Activated T-helper 1 cell treated with anti-CD3 and anti-CD28 coated beads, Interleukin-2, amount 50 U/mL, for 16 hours (primary cell): ENCODE measurements around the gene FTCD.
"Not testable (repeated sequence)": the region's sequence is repeated elsewhere in the genome, so short reads cannot be mapped to it uniquely, and the experiment has no call there.

Source experiments
- DNase-seq, 2 donors: peaks; one replicate each; pipeline ENCODE4 v3.0.0-alpha.2; 2020; ENCODE audit warnings: low read depth in 1 of 2, low spot score in 1 of 2

Gene FTCD, protein sequence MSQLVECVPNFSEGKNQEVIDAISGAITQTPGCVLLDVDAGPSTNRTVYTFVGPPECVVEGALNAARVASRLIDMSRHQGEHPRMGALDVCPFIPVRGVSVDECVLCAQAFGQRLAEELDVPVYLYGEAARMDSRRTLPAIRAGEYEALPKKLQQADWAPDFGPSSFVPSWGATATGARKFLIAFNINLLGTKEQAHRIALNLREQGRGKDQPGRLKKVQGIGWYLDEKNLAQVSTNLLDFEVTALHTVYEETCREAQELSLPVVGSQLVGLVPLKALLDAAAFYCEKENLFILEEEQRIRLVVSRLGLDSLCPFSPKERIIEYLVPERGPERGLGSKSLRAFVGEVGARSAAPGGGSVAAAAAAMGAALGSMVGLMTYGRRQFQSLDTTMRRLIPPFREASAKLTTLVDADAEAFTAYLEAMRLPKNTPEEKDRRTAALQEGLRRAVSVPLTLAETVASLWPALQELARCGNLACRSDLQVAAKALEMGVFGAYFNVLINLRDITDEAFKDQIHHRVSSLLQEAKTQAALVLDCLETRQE

DNA sequence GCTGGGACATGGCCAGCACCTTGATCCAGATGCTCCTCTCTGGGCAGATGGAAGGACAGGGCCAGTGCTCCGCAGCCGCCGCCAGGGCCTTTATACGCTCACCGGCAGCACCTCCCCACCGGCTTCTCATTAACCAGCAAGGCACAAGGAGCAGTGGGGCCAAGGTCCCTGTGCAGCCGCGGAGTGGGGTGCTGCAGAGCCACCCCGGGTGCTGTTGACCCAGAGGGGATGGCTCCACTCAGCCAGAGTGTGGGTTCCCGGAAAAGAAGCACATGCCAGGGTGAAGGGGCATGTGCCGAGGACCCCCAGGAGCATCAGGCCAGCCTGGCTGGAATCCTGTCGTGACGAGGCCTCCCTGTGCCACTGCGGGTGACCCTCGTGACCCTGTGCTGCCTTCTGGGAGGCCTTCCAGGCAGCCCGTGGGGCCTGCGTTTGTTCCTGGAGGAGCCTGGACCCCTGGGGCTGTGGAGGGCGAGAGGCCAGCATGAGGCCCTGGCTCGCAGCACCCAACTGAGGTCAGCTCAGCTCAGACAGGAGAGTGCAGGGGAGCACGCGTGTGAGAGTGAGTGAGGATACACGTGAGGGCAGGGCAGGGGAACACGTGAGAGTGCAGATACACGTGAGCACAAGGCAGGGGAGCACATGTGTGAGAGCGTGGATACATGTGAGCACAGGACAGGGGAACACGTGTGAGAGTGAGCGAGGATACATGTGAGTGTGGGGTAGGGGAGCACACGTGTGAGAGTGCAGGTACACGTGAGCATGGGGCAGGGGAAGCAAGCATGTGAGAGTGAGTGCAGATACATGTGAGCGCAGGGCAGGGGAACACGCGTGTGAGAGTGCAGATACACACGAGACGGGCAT lies at the start of gene FTCD:
TSS of gene FTCD (minus strand) at position 66 of the 864 bp plus-strand sequence. CDS start at position 10, 56 bp downstream.
- peak in 1 of 2 donors; percentile 1 for DNase-seq

DNA sequence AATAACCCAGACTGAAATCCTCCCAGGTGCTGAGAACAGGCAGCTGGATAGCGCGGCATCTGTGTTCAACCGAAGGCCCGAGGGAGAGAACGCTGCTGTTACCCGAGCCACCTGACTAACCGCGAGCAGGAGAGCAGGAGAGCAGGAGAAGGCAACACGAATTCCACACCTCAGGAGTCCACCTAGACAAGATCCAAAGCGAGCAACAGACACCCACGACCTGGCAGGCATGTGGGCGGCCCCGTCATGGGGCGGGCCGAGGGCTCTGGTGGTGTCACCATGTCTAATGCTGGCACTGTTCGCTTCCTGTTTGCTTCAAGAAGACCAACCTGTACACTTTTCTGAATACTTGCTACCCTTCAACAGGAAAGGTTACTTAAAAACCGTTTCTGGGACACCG lies 49.8 kb upstream of the FTCD start:
- no peak for DNase-seq

DNA sequence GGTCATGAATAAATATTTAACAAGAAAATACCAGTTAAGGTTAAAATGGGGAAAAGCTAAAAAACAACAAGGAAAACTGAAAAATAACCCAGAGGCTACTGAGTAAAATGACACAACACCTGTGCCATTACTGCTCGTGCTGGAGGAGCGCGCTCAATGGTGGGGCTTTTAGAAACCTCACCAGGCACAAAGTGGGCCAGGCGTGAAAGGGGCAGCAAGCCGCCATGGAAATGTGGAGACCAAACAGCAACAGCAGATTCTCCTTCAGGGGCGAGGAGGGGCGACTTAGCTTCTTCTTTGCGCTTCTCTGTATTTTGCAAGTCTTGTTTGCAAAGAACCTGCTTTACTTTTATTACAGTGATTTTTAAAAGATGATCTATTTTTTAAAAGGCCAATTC lies 47.8 kb upstream of the FTCD start:
- DNase-seq = no peak

DNA sequence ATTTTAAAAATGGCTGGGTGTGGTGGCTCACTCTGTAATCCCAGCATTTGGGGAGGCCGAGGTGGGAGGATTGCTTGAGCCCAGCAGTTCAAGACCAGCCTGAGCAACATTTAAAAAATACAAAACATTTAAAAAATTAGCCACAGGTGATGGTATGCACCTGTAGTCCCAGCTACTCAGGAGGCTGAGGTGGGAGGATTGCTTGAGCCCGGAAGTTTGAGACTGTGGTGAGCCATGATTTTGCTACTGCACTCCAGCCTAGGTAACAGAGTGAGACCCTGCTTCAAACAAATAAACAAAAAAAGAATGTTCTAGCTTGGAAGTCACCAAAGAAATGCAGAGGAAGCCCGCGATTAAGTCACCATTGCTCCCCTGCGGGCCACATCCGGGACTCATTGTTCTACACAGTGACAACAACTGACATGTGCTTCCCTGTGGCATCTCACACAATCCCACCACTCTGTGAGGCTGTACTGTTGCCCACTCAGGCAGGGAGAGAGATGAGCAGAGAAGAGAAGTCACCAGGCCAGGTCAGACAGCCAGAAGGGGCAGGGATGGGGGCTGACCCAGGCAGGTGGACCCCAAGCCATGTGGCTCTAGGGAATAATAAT lies 47.3 kb upstream of the FTCD start:
- no peak for DNase-seq

DNA sequence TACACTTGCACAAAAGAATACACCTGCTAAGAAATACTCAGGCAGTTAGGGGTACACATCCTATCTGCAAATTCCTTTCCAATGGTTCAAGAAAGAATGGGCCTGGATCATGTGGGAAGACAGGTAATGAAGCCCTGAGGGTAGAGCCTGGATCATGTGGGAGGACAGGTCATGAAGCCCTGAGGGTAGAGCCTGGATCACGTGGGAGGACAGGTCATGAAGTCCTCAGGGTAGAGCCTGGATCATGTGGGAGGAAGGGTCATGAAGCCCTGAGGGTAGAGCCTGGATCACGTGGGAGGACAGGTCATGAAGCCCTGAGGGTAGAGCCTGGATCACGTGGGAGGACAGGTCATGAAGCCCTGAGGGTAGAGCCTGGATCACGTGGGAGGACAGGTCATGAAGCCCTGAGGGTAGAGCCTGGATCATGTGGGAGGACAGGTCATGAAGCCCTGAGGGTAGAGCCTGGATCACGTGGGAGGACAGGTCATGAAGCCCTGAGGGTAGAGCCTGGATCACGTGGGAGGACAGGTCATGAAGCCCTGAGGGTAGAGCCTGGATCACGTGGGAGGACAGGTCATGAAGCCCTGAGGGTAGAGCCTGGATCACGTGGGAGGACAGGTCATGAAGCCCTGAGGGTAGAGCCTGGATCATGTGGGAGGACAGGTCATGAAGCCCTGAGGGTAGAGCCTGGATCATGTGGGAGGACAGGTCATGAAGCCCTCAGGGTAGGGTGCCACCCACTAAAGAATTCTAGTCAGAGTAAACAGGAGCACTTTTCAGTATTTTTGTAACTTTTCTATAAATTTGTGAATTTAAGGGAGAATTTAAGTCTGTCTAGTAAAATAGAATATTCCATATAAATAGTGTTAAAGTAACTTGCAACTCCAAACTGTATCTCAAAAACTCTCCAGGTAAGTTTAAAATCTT lies 45.8 kb upstream of the FTCD start:
- not testable (repeated sequence) for DNase-seq

DNA sequence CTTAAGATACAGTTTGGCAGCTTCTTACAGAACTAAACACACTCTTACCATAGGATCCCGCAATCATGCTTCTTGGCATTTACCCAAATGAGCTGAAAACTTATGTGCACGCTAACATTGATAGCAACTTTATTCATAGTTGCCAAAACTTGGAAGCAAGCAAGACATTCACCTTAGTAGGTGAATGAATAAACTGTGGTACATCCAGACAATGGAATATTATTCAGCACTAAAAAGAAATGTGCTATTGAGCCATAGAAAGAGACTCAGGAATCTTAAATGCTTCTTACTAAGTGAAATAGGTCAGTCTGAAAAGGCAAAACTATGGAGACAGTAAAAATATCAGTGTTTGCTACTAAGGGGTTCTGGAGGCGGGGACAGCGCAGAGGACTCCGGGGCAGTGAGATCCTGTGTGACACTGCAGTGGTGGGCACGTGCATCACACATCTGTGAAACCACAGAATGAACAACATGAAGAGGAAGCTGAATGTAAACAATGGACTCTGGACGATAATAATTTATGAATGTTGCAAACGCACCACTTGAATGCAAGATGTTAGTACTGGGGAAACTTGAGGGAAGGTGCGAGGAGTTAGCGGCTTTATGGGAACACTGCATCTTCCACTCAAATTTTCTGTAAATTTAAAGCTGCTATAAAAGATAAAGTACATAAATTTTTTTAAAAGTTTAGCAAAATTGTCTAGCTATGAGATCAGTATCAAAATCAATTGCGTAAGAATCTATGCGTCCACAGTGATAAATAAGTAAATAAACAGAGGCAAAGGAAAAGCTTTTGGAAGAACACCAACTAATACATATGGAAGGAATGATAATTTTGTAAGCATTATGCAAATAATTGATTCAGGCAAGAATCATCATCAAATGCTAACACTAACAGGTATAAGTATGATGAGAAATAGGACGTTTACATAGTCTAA lies 44.3 kb upstream of the FTCD start:
- no peak for DNase-seq

DNA sequence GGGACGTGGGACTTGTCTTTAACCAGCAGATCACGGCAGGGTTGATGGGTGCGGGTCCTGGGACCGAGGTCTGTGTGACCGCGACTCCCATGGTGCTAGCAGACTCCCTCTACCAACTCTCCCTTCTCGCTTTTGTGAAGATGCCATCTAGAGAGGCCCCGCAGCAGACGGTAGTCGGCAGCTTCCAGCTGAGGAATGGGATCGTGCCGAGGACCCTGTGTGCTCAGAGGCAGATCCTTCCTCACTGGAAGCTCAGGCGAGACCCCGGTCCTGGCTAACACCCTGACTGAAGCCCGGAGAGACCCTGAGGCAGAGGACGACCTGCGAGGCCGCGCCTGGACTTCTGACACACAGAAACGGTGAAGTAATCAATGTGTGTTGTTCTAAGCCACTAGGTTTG lies 41.4 kb upstream of the FTCD start:
- DNase-seq = no peak

GRCh38 chr21:46195595-46196195 lies 40.3 kb upstream of the FTCD start:
- no peak for DNase-seq

GRCh38 chr21:46194374-46195334 lies 39.3 kb upstream of the FTCD start:
- no peak for DNase-seq

DNA sequence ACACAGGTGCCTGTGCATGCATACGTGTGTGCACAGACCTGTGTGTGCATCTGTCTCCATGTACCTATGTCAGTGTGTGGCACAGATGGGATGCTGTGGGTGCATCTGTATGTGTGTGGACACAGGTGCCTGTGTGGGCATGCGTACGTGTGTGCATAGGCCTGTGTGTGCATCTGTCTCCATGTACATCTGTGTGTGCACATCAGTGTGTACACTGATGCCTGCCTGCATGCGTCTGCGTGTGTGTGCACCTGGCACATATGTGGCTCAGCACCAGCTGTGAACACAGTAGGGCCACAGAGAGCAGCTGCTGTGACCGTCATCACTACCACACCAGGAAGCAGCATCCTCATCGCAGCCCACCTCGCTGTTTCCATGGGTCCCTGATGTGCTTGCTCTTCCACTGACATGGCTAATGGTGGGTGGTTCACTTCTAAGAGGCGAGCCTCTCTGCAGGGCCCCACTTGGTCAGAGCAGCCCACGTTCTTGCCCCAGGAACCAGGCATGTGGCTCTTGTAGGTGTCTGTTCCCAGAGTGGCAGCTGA lies 38.5 kb upstream of the FTCD start:
- no peak for DNase-seq

GRCh38 chr21:46191686-46192575 lies 36.6 kb upstream of the FTCD start:
- no peak for DNase-seq

DNA sequence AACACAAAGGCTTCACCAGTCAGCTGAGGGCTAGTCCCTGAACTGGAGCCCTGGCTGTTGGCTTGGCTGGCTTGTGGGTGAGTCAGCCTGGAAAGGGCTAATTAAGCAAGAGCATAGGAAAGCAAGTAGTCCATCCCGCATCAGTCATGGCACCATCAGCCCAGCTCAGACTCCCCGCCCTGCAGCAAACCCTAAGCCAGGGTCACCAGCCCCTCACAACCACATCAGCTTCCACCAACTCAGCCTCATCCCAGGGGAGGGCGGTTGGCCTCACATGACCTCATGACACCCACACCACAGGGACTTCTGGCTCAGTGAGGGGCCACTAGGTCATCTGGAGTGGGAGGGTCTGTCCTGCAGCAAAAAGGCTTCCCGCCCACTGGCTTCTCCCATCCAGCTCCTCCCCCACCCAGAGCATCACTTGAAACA lies 35.9 kb upstream of the FTCD start:
- no peak for DNase-seq

GRCh38 chr21:46190491-46191131 lies 35.2 kb upstream of the FTCD start:
- no peak for DNase-seq

DNA sequence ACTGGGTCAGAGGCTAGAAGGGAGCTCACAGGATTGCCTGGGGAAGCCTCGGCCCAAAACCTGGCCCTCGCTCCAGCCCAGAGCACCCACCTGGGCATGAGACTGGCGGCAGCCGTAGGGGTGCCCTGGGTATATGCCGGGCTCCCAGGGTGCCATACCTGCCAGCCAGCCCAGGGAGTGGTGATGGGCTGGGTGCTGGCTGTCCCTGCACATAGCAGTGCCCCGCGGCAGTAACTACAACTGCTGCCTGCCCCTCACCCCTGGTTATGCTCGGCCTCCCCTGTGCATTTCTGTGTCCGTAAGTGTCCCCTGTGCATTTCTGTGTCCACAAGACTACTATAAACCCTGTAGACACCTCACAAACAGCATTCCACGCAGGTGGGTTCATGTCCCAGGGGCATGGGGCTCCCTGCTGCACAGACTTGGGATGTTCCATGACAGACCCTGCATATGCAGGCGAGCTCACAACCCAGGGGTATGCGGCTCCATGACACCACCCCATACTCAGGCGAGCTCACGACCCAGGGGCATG lies 34.6 kb upstream of the FTCD start:
- DNase-seq = no peak

DNA sequence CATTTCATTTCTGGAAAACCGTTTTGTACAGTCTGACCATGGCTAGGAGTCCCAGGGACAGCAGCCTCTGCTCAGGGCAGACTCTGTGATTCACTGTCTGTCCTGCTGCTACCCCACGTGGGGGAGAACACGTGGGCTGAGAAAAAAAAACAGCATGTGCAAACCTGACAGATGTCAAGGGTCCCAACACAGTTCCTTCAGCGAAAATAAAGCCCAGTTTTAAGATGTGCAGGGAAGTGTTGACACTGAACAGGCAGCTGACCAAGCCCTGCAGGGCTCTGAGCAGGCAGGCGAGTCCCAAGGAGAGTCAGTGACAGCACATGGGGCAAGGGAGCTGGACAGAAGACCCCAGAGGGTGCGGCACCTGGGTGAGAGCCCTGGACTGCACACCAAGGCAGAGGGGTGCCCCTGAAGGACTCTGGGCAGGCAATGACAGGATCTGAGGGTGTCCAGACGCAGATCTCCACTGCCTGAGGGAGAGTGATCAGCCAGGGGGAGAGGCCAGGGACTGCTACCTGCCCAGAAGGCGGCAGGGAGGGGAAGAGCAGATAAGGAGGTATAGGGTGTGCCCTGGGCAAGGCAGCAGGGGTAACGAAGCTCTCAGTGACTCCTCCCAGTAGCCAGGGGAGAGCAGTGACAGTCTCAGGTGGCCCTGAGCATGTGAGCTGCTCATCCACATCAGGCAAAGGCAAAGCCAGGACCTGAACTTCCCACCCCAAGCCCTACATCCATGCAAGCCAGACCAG lies 34.0 kb upstream of the FTCD start:
- no peak for DNase-seq
